Pancreas (tissue), 10 donors: ENCODE measurements around the gene C2CD2L. TPM values are rescaled to one million over a fixed set of nuclear protein-coding genes. Genes with fewer than 3 reads are reported as not detected.
A peak's percentile ranks its signal among the peaks of the same experiment; 100 is the strongest.
"Not testable (repeated sequence)": the region's sequence is repeated elsewhere in the genome, so short reads cannot be mapped to it uniquely, and the experiment has no call there.

Source experiments
- ATAC-seq, 4 donors: fragments of 200-7000 bp; cut with Tn5 transposase; one replicate each; pipeline versions ENCODE4 v1.8.0 to v1.9.1; 2020; ENCODE audit warnings: mild to moderate bottlenecking in 4 of 4, moderate library complexity in 4 of 4
- DNase-seq, 6 donors: peaks; one replicate each; pipeline ENCODE4 v3.0.0-alpha.2; 2020
- FAIRE-seq: peaks from 2 replicates; lab custom pipeline; 2012; peaks lifted over from hg19 to GRCh38; lab: Jason Lieb, UNC
- H3K27ac ChIP-seq, 4 donors: fragments of 200-600 bp; sonication (generic); 1 replicate in 3 of 4; 2 replicates in 1 of 4; pipeline versions ENCODE4 v1.5.0 to v1.8.0; 2020
- H3K27me3 ChIP-seq, 4 donors: fragments of 200-600 bp; one replicate each; pipeline ENCODE4 v1.8.0; 2021
- H3K36me3 ChIP-seq, 3 donors: fragments of 200-600 bp; sonication (generic) in 1 of 3; one replicate each; pipeline versions ENCODE4 v1.5.0 to v1.8.0; 2020 to 2021
- H3K4me1 ChIP-seq, 3 donors: fragments of 200-600 bp; one replicate each; pipeline ENCODE4 v1.8.0; 2021
- H3K4me3 ChIP-seq, 4 donors: fragments of 200-600 bp; sonication (generic) in 2 of 4; one replicate each; pipeline versions ENCODE4 v1.5.0 to v1.8.0; 2020 to 2021
- H3K9me3 ChIP-seq, 4 donors: fragments of 200-600 bp; one replicate each; pipeline ENCODE4 v1.8.0; 2021
- CTCF ChIP-seq, 4 donors: fragments of 200-600 bp; sonication (generic) in 3 of 4; IDR thresholded peaks; one replicate each; pipeline versions ENCODE4 v1.5.0 to v1.8.0; 2021; ENCODE audit warnings: antibody characterized with exemption in 4 of 4
- WGBS, 2 donors: extraction: QIAGEN DNeasy Blood & Tissue Kit; methylation state at CpG; one replicate each; pipeline ENCODE4 v1.1.7; 2013; 5-methylcytosine and 5-hydroxymethylcytosine counted together
- intact Hi-C, 3 donors: fragments of 100-400 bp; cut with DNase I; formaldehyde crosslinking; loops; one replicate each; pipeline versions ENCODE4 v1.11.1 to v1.14.2; 2022
- polyA plus RNA-seq, 2 donors: library from polyadenylated mRNA; stranded (reverse); fragments of 200-250 nt; gene quantifications; one replicate each; pipeline ENCODE4 v1.2.3, GENCODE V29; 2013
- total RNA-seq, 6 donors: library from RNA; stranded (reverse); fragmentation: NEBNext Ultra II Directional in 4 of 6; extraction: Animal tissue kit (Norgen Biotek cat#: 25700) in 4 of 6; gene quantifications; one replicate each; pipeline versions ENCODE4 v1.2.1 to v1.2.4, GENCODE V29; 2021 to 2023
- donor health status: healthy with polysubstance abuse.
- donor health status: DM: no; HTN: no; CAD: no; lungs with moderate emphysema.
- donor health status: DM: no; HTN: no; CAD: no.
- donor health status: control.
- donor health status: control.
- donor health status: Bipolar disorder and iron deficiency.
- donor health status: DM: yes; HTN: yes; CAD: no.
- donor health status: DM: no; HTN: no; CAD: no.
- donor health status: DM: no; HTN: no; CAD: no.
- donor health status: DM: yes; HTN: yes; CAD: no.

C2CD2L gene
- total RNA-seq (1 to 10 TPM; 4.9 to 9.1 (median 6.7) TPM), polyA plus RNA-seq (10 to 100 TPM; 11.9 to 12.3 TPM)

DNA sequence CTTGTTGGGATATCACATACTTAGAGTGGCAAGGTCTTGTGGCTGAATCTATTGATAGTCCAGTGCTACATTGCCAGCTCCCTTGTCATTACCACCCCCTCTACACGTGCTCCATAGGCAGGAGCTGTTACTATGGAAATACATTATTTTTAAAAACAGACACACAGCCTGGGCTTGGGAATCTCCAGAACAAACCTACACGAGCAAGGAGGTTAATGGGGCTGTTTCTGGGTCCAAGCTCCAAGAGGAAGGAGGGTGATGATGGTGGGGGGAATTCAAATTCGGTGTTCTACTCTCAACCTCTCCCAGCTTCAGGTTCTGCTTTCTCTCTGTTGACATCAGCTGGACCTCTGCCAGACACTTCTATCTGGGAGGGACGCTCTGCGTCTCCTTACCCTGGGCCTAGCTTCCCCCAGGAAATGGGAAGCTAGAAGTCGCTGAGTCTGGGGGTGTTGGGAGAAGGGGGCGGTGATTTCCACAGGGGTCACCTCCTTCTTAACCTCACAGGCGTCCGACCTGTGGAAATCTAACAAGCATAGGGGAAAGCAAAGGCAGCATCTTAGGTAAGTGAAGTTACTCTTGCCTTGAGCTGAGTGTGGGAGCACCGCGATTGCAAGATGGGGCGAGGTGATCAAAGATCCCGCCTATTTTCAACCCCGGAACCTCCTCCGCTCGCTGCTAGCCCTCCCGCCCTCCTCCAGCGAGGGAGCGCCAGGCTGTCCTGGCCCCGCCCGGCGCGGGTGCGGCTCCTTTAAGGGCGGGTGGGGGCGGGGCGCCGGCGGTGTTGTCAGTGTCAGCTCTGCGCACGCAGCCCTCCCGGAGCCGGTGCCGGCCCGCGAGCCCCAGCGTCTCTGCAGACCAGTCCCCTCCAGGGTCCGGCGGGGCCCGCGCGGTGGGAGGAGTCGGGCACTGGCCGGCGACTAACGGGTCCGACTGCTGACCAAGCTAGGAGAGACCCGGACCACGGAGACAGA, at the start of gene C2CD2L:
C2CD2L (plus strand) TSS at position 781 of the 974 bp plus-strand sequence. CDS start 398 bp downstream, outside the sequence.
- Histone ChIP-seq H3K9me3 (no peaks in the 10 kb centered on the region), H3K27ac (peak within 1 kb of the TSS; percentile 4 to 69 (median 56)), H3K4me1 (peaks cover 3 to 28% (median 7%) of the 10 kb centered on the region in 3 donors), H3K4me3 (peak within 1 kb of the TSS; percentile 69 to 99 (median 88)), H3K27me3 (no peaks in the 10 kb centered on the region), H3K36me3 (peaks cover 0 to 9% (median 0%) of the 10 kb centered on the region in 3 donors)
- ATAC-seq (peak; percentile 87 to 91 (median 89)), DNase-seq (peak; percentile 84 to 94 (median 90)), FAIRE-seq (no peak)
- WGBS, 2 donors, result 1 to 3% methylated on average over 24 to 49 of the region's 49 CpGs
- intact Hi-C loops, result no loop called here
- TF ChIP-seq CTCF (IDR thresholded peaks at IDR 0.05), result no peak

- 78 to 80% methylated on average over 20 to 31 of the region's 35 CpGs for WGBS, 2 donors
- intact Hi-C loops, H3K27ac ChIP-seq, H3K36me3 ChIP-seq, H3K4me3 ChIP-seq, FAIRE-seq, H3K9me3 ChIP-seq, ATAC-seq, H3K27me3 ChIP-seq: not testable (repeated sequence)
- H3K4me1 ChIP-seq, result peaks cover 0 to 33% (median 0%) of the 10 kb centered on the region in 3 donors
- DNase-seq, result peak in 1 of 6 donors; percentile 65
Observed at GRCh38 chr11:119059128-119059527, 48.0 kb upstream of the C2CD2L start.

- no peaks in the 10 kb centered on the region for H3K36me3 ChIP-seq
- H3K4me1 ChIP-seq, result peaks cover 0 to 23% (median 0%) of the 10 kb centered on the region in 3 donors
- FAIRE-seq (no peak), DNase-seq (peak in 4 of 6 donors; percentile 49 to 79 (median 58)), ATAC-seq (peak; percentile 24 to 51 (median 39))
- H3K9me3 ChIP-seq, result no peaks in the 10 kb centered on the region
- intact Hi-C loops, result no loop called here
- no peak for TF ChIP-seq CTCF (IDR thresholded peaks at IDR 0.05)
- WGBS, 2 donors, result 36 to 42% methylated on average over 3 of the region's 3 CpGs
- peak overlapping the region; percentile 11 to 64 (median 30) for H3K27ac ChIP-seq
- no peaks in the 10 kb centered on the region for H3K27me3 ChIP-seq
- H3K4me3 ChIP-seq, result no peak overlapping the region
Observed at GRCh38 chr11:119061256-119061655, 45.9 kb upstream of the C2CD2L start.

- WGBS, 2 donors, result 52 to 53% methylated on average over 5 of the region's 5 CpGs
- Histone ChIP-seq H3K36me3 (no peaks in the 10 kb centered on the region), H3K4me3 (no peak overlapping the region), H3K27ac (no peak overlapping the region), H3K4me1 (peaks cover 0 to 27% (median 0%) of the 10 kb centered on the region in 3 donors), H3K27me3 (no peaks in the 10 kb centered on the region), H3K9me3 (no peaks in the 10 kb centered on the region)
- no peak for ATAC-seq
- no peak for FAIRE-seq
- no peak for TF ChIP-seq CTCF (IDR thresholded peaks at IDR 0.05)
- peak in 4 of 6 donors; percentile 20 to 70 (median 48) for DNase-seq
- intact Hi-C loops, result no loop called here
Observed at GRCh38 chr11:119062779-119063178, 44.4 kb upstream of the C2CD2L start.

DNA sequence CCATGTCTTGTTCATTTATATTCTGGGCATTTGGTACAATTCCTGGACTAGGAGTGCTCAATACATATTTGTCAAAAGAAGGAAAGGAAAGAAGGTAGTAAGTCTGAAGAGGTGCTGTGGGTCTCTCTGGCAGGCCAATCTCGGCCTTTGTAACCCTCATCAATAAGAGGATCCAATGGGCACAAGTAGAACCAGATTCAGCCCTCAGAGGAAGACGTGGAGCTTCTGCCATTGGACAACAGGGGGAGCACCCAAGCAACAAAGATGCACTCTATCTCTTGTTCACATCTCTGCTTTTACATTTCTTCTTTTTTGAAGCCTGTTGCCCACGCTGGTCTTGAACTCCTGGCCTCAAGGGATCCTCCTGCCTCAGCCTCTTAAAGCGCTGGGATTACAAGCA, 41.8 kb upstream of the C2CD2L start:
- Histone ChIP-seq H3K27ac (no peak overlapping the region), H3K36me3 (peaks cover 0 to 3% (median 0%) of the 10 kb centered on the region in 3 donors), H3K4me3 (no peak overlapping the region), H3K9me3 (no peaks in the 10 kb centered on the region), H3K4me1 (peaks cover 4 to 29% (median 6%) of the 10 kb centered on the region in 3 donors), H3K27me3 (no peaks in the 10 kb centered on the region)
- FAIRE-seq, result no peak
- 74 to 78% methylated on average over 4 of the region's 4 CpGs for WGBS, 2 donors
- intact Hi-C loops, result no loop called here
- no peak for DNase-seq
- TF ChIP-seq CTCF (IDR thresholded peaks at IDR 0.05), result no peak
- no peak for ATAC-seq
